H1 (cell line): ENCODE data around the gene TMEM209. TPM values are rescaled to one million over a fixed set of nuclear protein-coding genes. Genes with fewer than 3 reads are reported as not detected.
"Not testable (repeated sequence)": the region's sequence is repeated elsewhere in the genome, so short reads cannot be mapped to it uniquely, and the experiment has no call there.

Experiments used
- CTCF ChIA-PET: fragments of 300-600 bp; sonication (Branson Sonifier 250); formaldehyde crosslinking; loops from one replicate; lab custom pipeline; 2021; ENCODE audit not compliant: partially characterized antibody; lab: Charles Lee
- POLR2A ChIA-PET: fragments of 300-600 bp; sonication (Branson Sonifier 250); formaldehyde crosslinking; loops from one replicate; lab custom pipeline; 2021; ENCODE audit warnings: inconsistent platforms; ENCODE audit not compliant: partially characterized antibody; lab: Charles Lee
- DNase-seq, 2 experiments: peaks; one replicate each; pipeline versions ENCODE4 v3.0.0 to v3.0.0-alpha.2; 2010 to 2022; ENCODE audit warnings: low spot score in 2 of 2, low read depth in 1 of 2, mixed read lengths in 1 of 2
- FAIRE-seq: peaks from 2 replicates; lab custom pipeline; 2011; peaks lifted over from hg19 to GRCh38; lab: Jason Lieb, UNC
- H2AFZ ChIP-seq: 2 replicates; pipeline ENCODE4 v1.8.1; 2012; ENCODE audit warnings: low read length, inconsistent platforms
- H2AK5ac ChIP-seq: 2 replicates; pipeline ENCODE4 v1.6.1; 2013; ENCODE audit warnings: low read depth, low read length
- H2BK120ac ChIP-seq: replicated peaks from 2 replicates; pipeline ENCODE3; 2013; ENCODE audit warnings: low read depth, low read length, inconsistent platforms
- H2BK12ac ChIP-seq: 2 replicates; pipeline ENCODE4 v1.6.1; 2013; ENCODE audit warnings: low read depth, low read length
- H2BK15ac ChIP-seq: 2 replicates; pipeline ENCODE4 v1.6.1; 2013; ENCODE audit warnings: low read length
- H2BK20ac ChIP-seq: 2 replicates; pipeline ENCODE4 v1.6.1; 2013; ENCODE audit warnings: low read length
- H2BK5ac ChIP-seq: 2 replicates; pipeline ENCODE4 v1.6.1; 2013; ENCODE audit warnings: low read depth, low read length
- H3K14ac ChIP-seq: 2 replicates; pipeline ENCODE4 v1.6.1; 2013; ENCODE audit warnings: inconsistent platforms; ENCODE audit not compliant: insufficient read length
- H3K18ac ChIP-seq: 2 replicates; pipeline ENCODE4 v1.6.1; 2013; ENCODE audit warnings: low read length; ENCODE audit errors: extremely low read depth
- H3K23ac ChIP-seq: 2 replicates; pipeline ENCODE4 v1.6.1; 2013; ENCODE audit warnings: inconsistent platforms; ENCODE audit not compliant: insufficient read length
- H3K23me2 ChIP-seq: 2 replicates; pipeline ENCODE4 v1.6.1; 2013; ENCODE audit warnings: low read depth, low read length
- H3K27ac ChIP-seq: 2 replicates; pipeline ENCODE4 v1.6.1; 2011; ENCODE audit warnings: low read depth, low read length, inconsistent platforms
- H3K27me3 ChIP-seq, 4 experiments: replicated peaks in 1 of 4; 1 replicate in 1 of 4; 2 replicates in 3 of 4; pipeline versions ENCODE4 v1.6.1 to v1.8.1; 2011 to 2013; ENCODE audit warnings: low read length in 3 of 4, mild to moderate bottlenecking in 3 of 4, inconsistent platforms in 2 of 4, mixed read lengths in 2 of 4, moderate library complexity in 1 of 4; ENCODE audit not compliant: control insufficient read depth in 3 of 4, insufficient read depth in 3 of 4; ENCODE audit errors: extremely low read depth in 1 of 4
- H3K36me3 ChIP-seq, 4 experiments: 2 replicates each; pipeline versions ENCODE4 v1.6.1 to v1.8.1; 2011 to 2013; ENCODE audit warnings: mild to moderate bottlenecking in 4 of 4, low read length in 3 of 4, moderate library complexity in 2 of 4, control low read depth in 1 of 4, inconsistent platforms in 1 of 4; ENCODE audit not compliant: insufficient read depth in 4 of 4, control insufficient read depth in 2 of 4
- H3K4ac ChIP-seq: replicated peaks from 2 replicates; pipeline ENCODE3; 2013; ENCODE audit warnings: low read length, low read depth, mixed read lengths, inconsistent platforms; ENCODE audit not compliant: insufficient read length
- H3K4me1 ChIP-seq, 4 experiments: replicated peaks in 1 of 4; 1 replicate in 1 of 4; 2 replicates in 3 of 4; pipeline versions ENCODE4 v1.6.1 to v1.8.1; 2011 to 2013; ENCODE audit warnings: low read length in 3 of 4, inconsistent platforms in 2 of 4, mixed read lengths in 1 of 4; ENCODE audit not compliant: insufficient read depth in 4 of 4, control insufficient read depth in 3 of 4
- H3K4me2 ChIP-seq, 2 experiments: 2 replicates each; pipeline versions ENCODE4 v1.6.1 to v1.8.1; 2011 to 2013; ENCODE audit warnings: low read depth in 2 of 2, low read length in 2 of 2, control low read depth in 1 of 2, inconsistent platforms in 1 of 2, mild to moderate bottlenecking in 1 of 2; ENCODE audit not compliant: insufficient read depth in 1 of 2
- H3K4me3 ChIP-seq, 4 experiments: fragments of 200-600, 300-600 bp in 1 of 4; sonication (generic), shearing (Covaris generic), sonication (Bioruptor Twin) in 1 of 4; 2 replicates each; pipeline versions ENCODE4 v1.5.1 to v1.8.1; 2011 to 2016; ENCODE audit warnings: low read length in 4 of 4, low read depth in 3 of 4, control low read depth in 2 of 4, inconsistent platforms in 2 of 4, mild to moderate bottlenecking in 2 of 4, mixed read lengths in 1 of 4, moderate library complexity in 1 of 4; ENCODE audit not compliant: insufficient read depth in 2 of 4; ENCODE audit errors: extremely low read depth in 1 of 4
- H3K56ac ChIP-seq: replicated peaks from 2 replicates; pipeline ENCODE3; 2013; ENCODE audit warnings: low read depth, mild to moderate bottlenecking, mixed read lengths, low read length, inconsistent platforms; ENCODE audit not compliant: insufficient read length
- H3K79me1 ChIP-seq: 2 replicates; pipeline ENCODE4 v1.6.1; 2013; ENCODE audit warnings: low read depth, low read length, control low read depth
- H3K79me2 ChIP-seq, 2 experiments: 2 replicates each; pipeline versions ENCODE4 v1.6.1 to v1.8.1; 2012 to 2013; ENCODE audit warnings: low read length in 2 of 2, mild to moderate bottlenecking in 2 of 2, inconsistent platforms in 1 of 2; ENCODE audit not compliant: insufficient read depth in 2 of 2, control insufficient read depth in 1 of 2
- H3K9ac ChIP-seq, 4 experiments: replicated peaks in 1 of 4; 1 replicate in 1 of 4; 2 replicates in 3 of 4; pipeline versions ENCODE4 v1.6.1 to v1.8.1; 2011 to 2013; ENCODE audit warnings: low read depth in 3 of 4, low read length in 3 of 4, control low read depth in 2 of 4, mild to moderate bottlenecking in 2 of 4, moderate library complexity in 2 of 4, inconsistent platforms in 1 of 4; ENCODE audit errors: extremely low read depth in 1 of 4
- H3K9me3 ChIP-seq, 2 experiments: 2 replicates each; pipeline versions ENCODE4 v1.6.1 to v1.8.1; 2012 to 2013; ENCODE audit warnings: mild to moderate bottlenecking in 2 of 2, moderate library complexity in 2 of 2, control low read depth in 1 of 2, inconsistent platforms in 1 of 2, low read depth in 1 of 2, low read length in 1 of 2, mixed read lengths in 1 of 2; ENCODE audit not compliant: insufficient read depth in 2 of 2
- H4K20me1 ChIP-seq, 2 experiments: replicated peaks in 1 of 2; 2 replicates each; pipeline versions ENCODE3 to v1.8.1; 2011 to 2013; ENCODE audit warnings: inconsistent platforms in 2 of 2, low read length in 2 of 2, mild to moderate bottlenecking in 1 of 2; ENCODE audit not compliant: insufficient read depth in 2 of 2, control insufficient read depth in 1 of 2
- H4K5ac ChIP-seq: 2 replicates; pipeline ENCODE4 v1.6.1; 2013; ENCODE audit warnings: low read length, low read depth, mixed read lengths, inconsistent platforms; ENCODE audit not compliant: insufficient read length
- H4K8ac ChIP-seq: 2 replicates; pipeline ENCODE4 v1.8.0; 2013; ENCODE audit warnings: mild to moderate bottlenecking, moderate library complexity, low read length, inconsistent platforms; ENCODE audit not compliant: insufficient read depth; ENCODE audit errors: extremely low read depth
- H4K91ac ChIP-seq: replicated peaks from 2 replicates; pipeline ENCODE3; 2013; ENCODE audit warnings: low read length, mixed read lengths, inconsistent platforms; ENCODE audit not compliant: insufficient read length
- BCL11A ChIP-seq, 2 experiments: IDR thresholded peaks; one replicate each; pipeline ENCODE4 v1.6.1; 2011; ENCODE audit warnings: low read depth in 2 of 2, low read length in 2 of 2, mild to moderate bottlenecking in 2 of 2
- BRCA1 ChIP-seq: IDR thresholded peaks from 2 replicates; pipeline ENCODE4 v1.6.1; 2012; ENCODE audit warnings: low read depth, low read length, improper control_type of control experiment
- EP300 ChIP-seq, 2 experiments: IDR thresholded peaks; 1 replicate in 1 of 2; 2 replicates in 1 of 2; pipeline ENCODE4 v1.6.1; 2011 to 2012; ENCODE audit warnings: low read depth in 2 of 2, low read length in 2 of 2, mild to moderate bottlenecking in 2 of 2, borderline replicate concordance in 1 of 2, inconsistent platforms in 1 of 2, moderate library complexity in 1 of 2
- RFX5 ChIP-seq: IDR thresholded peaks from 2 replicates; pipeline ENCODE4 v1.6.1; 2011; ENCODE audit warnings: low read depth, low read length, improper control_type of control experiment, borderline replicate concordance
- RNF2 ChIP-seq: fragments of 200-900, 300-1000 bp; sonication (generic); IDR thresholded peaks from 2 replicates; pipeline ENCODE4 v1.7.1; 2016; ENCODE audit warnings: borderline replicate concordance, low read depth, mild to moderate bottlenecking, antibody characterized with exemption, low read length; ENCODE audit not compliant: poor library complexity, severe bottlenecking; ENCODE audit errors: missing control alignments
- WGBS, 2 experiments: shearing (Covaris generic) in 1 of 2; methylation state at CpG; one replicate each; pipeline versions ENCODE4 v1.1.6 to v1.1.7; 2013 to 2015; ENCODE audit warnings: low lambda C conversion rate in 2 of 2, mixed read lengths in 2 of 2, inconsistent platforms in 1 of 2, low coverage in 1 of 2, missing lambda C conversion rate in 1 of 2; ENCODE audit not compliant: insufficient replicate concordance in 2 of 2, insufficient coverage in 1 of 2, insufficient read length in 1 of 2; ENCODE audit errors: extremely low coverage in 1 of 2, missing lambda C conversion rate in 1 of 2; 5-methylcytosine and 5-hydroxymethylcytosine counted together
- polyA plus RNA-seq, 7 experiments: library from polyadenylated mRNA; depleted of rRNA in 3 of 7; stranded (reverse) in 5 of 7; unstranded in 2 of 7; fragments of >200 nt in 5 of 7; fragments of 200-250 nt in 2 of 7; gene quantifications; 1 replicate in 5 of 7; 2 replicates in 1 of 7; 4 replicates in 1 of 7; pipeline versions ENCODE4 v1.2.1 to v1.2.3, GENCODE V29; 2011 to 2013; ENCODE audit warnings: missing spikeins in 2 of 7, mixed read lengths in 2 of 7
- total RNA-seq: library from RNA; stranded (reverse); fragmentation: NEBNext Ultra II Directional; extraction: Animal tissue kit (Norgen Biotek cat#: 25700); gene quantifications from 2 replicates; pipeline ENCODE4 v1.2.1, GENCODE V29; 2021

The TMEM209 gene
- total and polyA plus RNA-seq, 2 of the 8 experiments (the other 6 are each of a cell fraction or from before 2014, with no cell fraction given) = 28.5 to 30.5 TPM

- TF ChIP-seq BCL11A (IDR thresholded peaks at IDR 0.05; ENCODE audit: low read depth in 2 of 2, low read length in 2 of 2) (no peak), RFX5 (no peak), RNF2 (no peak), EP300 (IDR thresholded peaks at IDR 0.05; ENCODE audit: borderline replicate concordance in 1 of 2, low read depth in 2 of 2, low read length in 2 of 2) (no peak), BRCA1 (no peak)
- TF ChIP-seq, all 59 proteins: peak for 0
Observed at GRCh38 chr7:130127404-130127803, 77.8 kb downstream of the TMEM209 start (continued).

DNA sequence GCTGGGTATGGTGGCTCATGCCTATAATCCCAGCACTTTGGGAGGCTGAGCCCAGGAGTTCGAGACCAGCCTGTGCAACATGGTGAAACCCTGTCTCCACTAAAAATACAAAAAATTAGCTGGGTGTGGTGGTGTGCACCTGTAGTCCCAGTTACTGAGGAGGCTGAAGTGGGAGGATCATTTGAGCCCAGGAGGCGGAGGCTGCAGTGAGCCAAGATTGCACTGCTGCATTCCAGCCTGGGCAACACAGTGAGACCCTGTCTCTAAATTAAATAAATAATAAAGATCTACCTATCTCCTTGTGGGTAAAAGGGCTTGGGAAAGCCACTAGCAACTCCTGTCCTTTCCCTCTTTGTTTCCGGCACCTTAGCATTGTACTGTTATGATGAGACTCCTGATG is 78.4 kb downstream of the TMEM209 start:
- H3K36me3 ChIP-seq = peaks cover 0 to 38% (median 10%) of the 10 kb centered on the region in 4 experiments; a peak in 7 of 8 replicates

More for the DNA sequence above, 78.4 kb downstream of the TMEM209 start:
- H2AFZ ChIP-seq, H3K23me2 ChIP-seq, H3K9ac ChIP-seq, H3K27ac ChIP-seq, H3K4me1 ChIP-seq, POLR2A ChIA-PET, H4K8ac ChIP-seq, CTCF ChIA-PET, H2BK20ac ChIP-seq, H3K27me3 ChIP-seq, H2BK120ac ChIP-seq, H3K4me3 ChIP-seq, H2BK5ac ChIP-seq, FAIRE-seq, H3K14ac ChIP-seq, H3K56ac ChIP-seq, H2BK15ac ChIP-seq, H4K5ac ChIP-seq, H3K4ac ChIP-seq, H4K91ac ChIP-seq, H3K9me3 ChIP-seq, H3K18ac ChIP-seq, DNase-seq, H4K20me1 ChIP-seq, H3K79me1 ChIP-seq, H2BK12ac ChIP-seq, H3K23ac ChIP-seq, H3K79me2 ChIP-seq, H3K4me2 ChIP-seq, H2AK5ac ChIP-seq: not testable (repeated sequence)
- WGBS, 2 experiments = 96% methylated on average over 3 of the region's 3 CpGs; no CpG with 5 or more reads in 1 of the 2 experiments
